HepG2 (cell line): ENCODE results near the gene OARD1. TPM values are rescaled to one million over a fixed set of nuclear protein-coding genes. Genes with fewer than 3 reads are reported as not detected.

Source experiments
- CAMTA2 ChIP-seq: sonication (generic); formaldehyde crosslinking; IDR thresholded peaks from 2 replicates; pipeline ENCODE4 v1.4.0; 2020; ENCODE audit warnings: mild to moderate bottlenecking, missing genetic modification reagents, borderline replicate concordance
- EED ChIP-seq: sonication (generic); formaldehyde crosslinking; IDR thresholded peaks from 2 replicates; pipeline ENCODE4 v1.5.0; 2020; ENCODE audit warnings: mild to moderate bottlenecking, missing genetic modification reagents
- EZH2 ChIP-seq: conservative IDR thresholded peaks from 2 replicates; pipeline ENCODE4 v1.6.1; 2012; ENCODE audit warnings: mild to moderate bottlenecking, low read depth, low read length, moderate library complexity
- FOXM1 ChIP-seq: sonication (generic); formaldehyde crosslinking; IDR thresholded peaks from 2 replicates; pipeline ENCODE4 v1.5.0; 2020; ENCODE audit warnings: missing genetic modification reagents
- FOXP4 ChIP-seq: sonication (generic); formaldehyde crosslinking; IDR thresholded peaks from 2 replicates; pipeline ENCODE4 v1.4.0; 2020; ENCODE audit warnings: missing genetic modification reagents
- HINFP ChIP-seq: sonication (generic); formaldehyde crosslinking; IDR thresholded peaks from 2 replicates; pipeline ENCODE4 v1.4.0; 2020; ENCODE audit warnings: low read depth, mild to moderate bottlenecking, missing genetic modification reagents
- MXD3 ChIP-seq: IDR thresholded peaks from 2 replicates; pipeline ENCODE4 v1.6.1; 2016; ENCODE audit warnings: mild to moderate bottlenecking, missing biosample characterization, missing genetic modification reagents
- NAIF1 ChIP-seq: sonication (generic); formaldehyde crosslinking; IDR thresholded peaks from 2 replicates; pipeline ENCODE4 v1.5.0; 2020; ENCODE audit warnings: mild to moderate bottlenecking, missing genetic modification reagents, borderline replicate concordance
- NCOA2 ChIP-seq: sonication (generic); formaldehyde crosslinking; IDR thresholded peaks from 2 replicates; pipeline ENCODE4 v1.8.0; 2022; ENCODE audit warnings: inconsistent platforms
- NCOA5 ChIP-seq: sonication (generic); formaldehyde crosslinking; IDR thresholded peaks from 2 replicates; pipeline ENCODE4 v1.4.0; 2020; ENCODE audit warnings: missing genetic modification reagents
- NFIB ChIP-seq: sonication (generic); formaldehyde crosslinking; IDR thresholded peaks from 2 replicates; pipeline ENCODE4 v1.9.0; 2021; ENCODE audit warnings: missing genetic modification reagents, mild to moderate bottlenecking, borderline replicate concordance
- RBFOX2 ChIP-seq: fragments of 200-400 bp; formaldehyde crosslinking; IDR thresholded peaks from 2 replicates; pipeline ENCODE4 v1.6.1; 2017; ENCODE audit warnings: low read depth, mild to moderate bottlenecking, low read length
- SP1 ChIP-seq, 2 experiments: fragments of 450-650 bp in 1 of 2; sonication (generic) in 1 of 2; formaldehyde crosslinking in 1 of 2; IDR thresholded peaks; 2 replicates each; pipeline versions ENCODE4 v1.4.0 to v1.6.1; 2016 to 2020; ENCODE audit warnings: missing genetic modification reagents in 1 of 2
- SPEN ChIP-seq: sonication (generic); formaldehyde crosslinking; IDR thresholded peaks from 2 replicates; pipeline ENCODE4 v1.5.1; 2020; ENCODE audit warnings: low read depth, mild to moderate bottlenecking, missing genetic modification reagents
- TAF1 ChIP-seq: sonication (generic); formaldehyde crosslinking; IDR thresholded peaks from 2 replicates; pipeline ENCODE4 v1.4.0; 2020; ENCODE audit warnings: missing genetic modification reagents
- THAP11 ChIP-seq: IDR thresholded peaks from 2 replicates; pipeline ENCODE4 v1.6.1; 2016; ENCODE audit warnings: missing biosample characterization, missing genetic modification reagents
- ZNF225 ChIP-seq: sonication (generic); formaldehyde crosslinking; IDR thresholded peaks from 2 replicates; pipeline ENCODE4 v1.4.0; 2020; ENCODE audit warnings: mild to moderate bottlenecking, missing genetic modification reagents
- ZNF431 ChIP-seq: sonication (generic); formaldehyde crosslinking; IDR thresholded peaks from 2 replicates; pipeline ENCODE4 v1.9.0; 2022; ENCODE audit warnings: missing genetic modification reagents, low read depth, mild to moderate bottlenecking, borderline replicate concordance
- ZNF432 ChIP-seq: sonication (generic); formaldehyde crosslinking; IDR thresholded peaks from 2 replicates; pipeline ENCODE4 v1.5.0; 2020; ENCODE audit warnings: missing genetic modification reagents, mild to moderate bottlenecking, borderline replicate concordance
- ZNF550 ChIP-seq: sonication (generic); formaldehyde crosslinking; IDR thresholded peaks from 2 replicates; pipeline ENCODE4 v1.4.0; 2020; ENCODE audit warnings: mild to moderate bottlenecking, missing genetic modification reagents, borderline replicate concordance
- ZNF670 ChIP-seq: sonication (generic); formaldehyde crosslinking; IDR thresholded peaks from 2 replicates; pipeline ENCODE4 v1.8.0; 2022; ENCODE audit warnings: mild to moderate bottlenecking, missing genetic modification reagents, borderline replicate concordance
- ZNF713 ChIP-seq: sonication (generic); formaldehyde crosslinking; IDR thresholded peaks from 2 replicates; pipeline ENCODE4 v1.4.0; 2020; ENCODE audit warnings: mild to moderate bottlenecking, missing genetic modification reagents
- ZNF749 ChIP-seq: sonication (generic); formaldehyde crosslinking; IDR thresholded peaks from 2 replicates; pipeline ENCODE4 v1.8.0; 2022; ENCODE audit warnings: mild to moderate bottlenecking, missing genetic modification reagents, moderate library complexity, borderline replicate concordance
- ZNF761 ChIP-seq: sonication (generic); formaldehyde crosslinking; conservative IDR thresholded peaks from 2 replicates; pipeline ENCODE4 v1.4.0; 2020; ENCODE audit warnings: mild to moderate bottlenecking, missing genetic modification reagents
- ZNF788 ChIP-seq: sonication (generic); formaldehyde crosslinking; IDR thresholded peaks from 2 replicates; pipeline ENCODE4 v1.5.0; 2020; ENCODE audit warnings: mild to moderate bottlenecking, missing genetic modification reagents, borderline replicate concordance
- polyA plus RNA-seq, 8 experiments: library from polyadenylated mRNA; depleted of rRNA in 3 of 8; stranded (reverse) in 7 of 8; unstranded in 1 of 8; fragments of >200 nt; fragmentation: Illumina TruSeq in 4 of 8; extraction: Trizol in 4 of 8; gene quantifications; 2 replicates each; pipeline versions ENCODE4 v1.2.1 to v1.2.3, GENCODE V29; 2011 to 2016; ENCODE audit warnings: low read depth in 4 of 8, missing spikeins in 1 of 8, mixed read lengths in 1 of 8; ENCODE audit not compliant: insufficient read depth in 1 of 8
- total RNA-seq, 5 experiments: library from RNA; depleted of rRNA; stranded (reverse); fragments of >200 nt; fragmentation: Illumina TruSeq; extraction: Trizol; gene quantifications; 2 replicates each; pipeline ENCODE4 v1.2.3, GENCODE V29; 2016; ENCODE audit warnings: low read depth in 1 of 5
- TF ChIP-seq, protein P1 (sequence below): sonication (generic); formaldehyde crosslinking; IDR thresholded peaks from 2 replicates; pipeline ENCODE4 v1.5.0; 2020; ENCODE audit warnings: missing genetic modification reagents

Gene OARD1
- total and polyA plus RNA-seq, 2 of the 13 experiments (the other 11 are each of a cell fraction or from before 2014, with no cell fraction given): 18.4 to 49.0 TPM

DNA sequence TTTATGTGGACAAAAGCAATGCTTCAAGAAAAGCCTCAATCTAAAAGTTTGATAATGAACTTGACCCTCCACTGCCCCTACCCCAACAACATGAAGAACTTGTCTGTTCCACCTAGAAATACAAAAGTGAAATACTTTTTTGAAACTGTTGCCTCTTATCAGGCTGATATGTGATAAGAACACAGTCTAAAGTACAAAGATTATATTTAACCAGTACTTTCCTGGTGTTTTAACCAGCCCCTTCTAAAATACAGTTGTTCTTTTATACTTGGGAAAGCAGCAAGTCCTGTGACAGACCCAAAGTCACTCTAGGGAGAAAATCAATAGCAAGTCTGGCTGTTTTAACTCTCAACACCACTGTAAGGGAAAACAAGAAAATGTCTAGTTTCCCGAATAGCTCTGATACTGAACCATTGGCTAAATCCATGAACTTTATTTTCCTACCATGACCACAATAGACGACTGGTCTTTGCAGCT is 6.6 kb downstream of the OARD1 start (continued):
- TF ChIP-seq EZH2 (no peak), NFIB (CRISPR knock-in tag) (no peak), ZNF670 (CRISPR knock-in tag) (no peak), ZNF432 (CRISPR knock-in tag) (no peak), CAMTA2 (CRISPR knock-in tag) (no peak), MXD3 (CRISPR knock-in tag) (no peak), NCOA5 (no peak), ZNF550 (CRISPR knock-in tag) (no peak), TAF1 (CRISPR knock-in tag) (0 out of 2 replicates have a peak, but pooled peaks have one; percentile 32), SPEN (CRISPR knock-in tag) (no peak), ZNF225 (CRISPR knock-in tag) (no peak), NCOA2 (CRISPR knock-in tag) (peak; percentile 93), NAIF1 (CRISPR knock-in tag) (no peak), HINFP (no peak), ZNF788 (CRISPR knock-in tag) (no peak), ZNF431 (CRISPR knock-in tag) (no peak), FOXP4 (CRISPR knock-in tag) (peak; percentile 77), ZNF713 (CRISPR knock-in tag) (no peak), ZNF749 (CRISPR knock-in tag) (no peak), THAP11 (CRISPR knock-in tag) (peak; percentile 58; the same call in 1 of the 2 replicates), ZNF761 (no peak), EED (no peak), RBFOX2 (0 out of 2 replicates have a peak, but pooled peaks have one; percentile 30), SP1 (IDR thresholded peaks at IDR 0.05) (no peak), SP1 (CRISPR knock-in tag; IDR thresholded peaks at IDR 0.05) (no peak), FOXM1 (CRISPR knock-in tag) (no peak)
- TF ChIP-seq, protein P1, sequence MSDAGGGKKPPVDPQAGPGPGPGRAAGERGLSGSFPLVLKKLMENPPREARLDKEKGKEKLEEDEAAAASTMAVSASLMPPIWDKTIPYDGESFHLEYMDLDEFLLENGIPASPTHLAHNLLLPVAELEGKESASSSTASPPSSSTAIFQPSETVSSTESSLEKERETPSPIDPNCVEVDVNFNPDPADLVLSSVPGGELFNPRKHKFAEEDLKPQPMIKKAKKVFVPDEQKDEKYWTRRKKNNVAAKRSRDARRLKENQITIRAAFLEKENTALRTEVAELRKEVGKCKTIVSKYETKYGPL (CRISPR knock-in tag): no peak
